Liver (tissue), 9 donors: ENCODE measurements around the gene KCTD5. TPM values are rescaled to one million over a fixed set of nuclear protein-coding genes. Genes with fewer than 3 reads are reported as not detected.

Experiments
- DNase-seq: peaks from one replicate; pipeline ENCODE4 v3.0.0-alpha.2; 2017; ENCODE audit warnings: low spot score
- H3K27ac ChIP-seq, 2 donors: one replicate each; pipeline ENCODE4 v1.7.0; 2013; ENCODE audit warnings: inconsistent platforms in 2 of 2, low read length in 2 of 2, control low read depth in 1 of 2, low read depth in 1 of 2, mild to moderate bottlenecking in 1 of 2
- H3K27me3 ChIP-seq, 4 donors: one replicate each; pipeline versions ENCODE4 v1.6.1 to v1.7.0; 2013; ENCODE audit warnings: low read length in 3 of 4, inconsistent platforms in 1 of 4, mild to moderate bottlenecking in 1 of 4, moderate library complexity in 1 of 4; ENCODE audit not compliant: control insufficient read depth in 4 of 4, insufficient read depth in 4 of 4
- H3K36me3 ChIP-seq, 4 donors: one replicate each; pipeline versions ENCODE4 v1.6.1 to v1.7.0; 2013; ENCODE audit warnings: low read length in 3 of 4, mild to moderate bottlenecking in 3 of 4, low read depth in 1 of 4, moderate library complexity in 1 of 4; ENCODE audit not compliant: control insufficient read depth in 4 of 4, insufficient read depth in 3 of 4
- H3K4me1 ChIP-seq, 4 donors: one replicate each; pipeline versions ENCODE4 v1.6.1 to v1.7.0; 2013; ENCODE audit warnings: low read length in 3 of 4, mild to moderate bottlenecking in 3 of 4, moderate library complexity in 1 of 4; ENCODE audit not compliant: control insufficient read depth in 4 of 4, insufficient read depth in 4 of 4
- H3K4me3 ChIP-seq, 3 donors: one replicate each; pipeline versions ENCODE4 v1.6.1 to v1.7.0; 2013; ENCODE audit warnings: low read length in 3 of 3, control low read depth in 1 of 3, low read depth in 1 of 3, mild to moderate bottlenecking in 1 of 3
- H3K9ac ChIP-seq, 2 donors: one replicate each; pipeline ENCODE4 v1.7.0; 2013; ENCODE audit warnings: low read length in 2 of 2, mild to moderate bottlenecking in 2 of 2, moderate library complexity in 2 of 2, control low read depth in 1 of 2, low read depth in 1 of 2
- H3K9me3 ChIP-seq, 4 donors: one replicate each; pipeline versions ENCODE4 v1.6.1 to v1.7.0; 2013; ENCODE audit warnings: low read length in 3 of 4; ENCODE audit not compliant: control insufficient read depth in 4 of 4
- ATF3 ChIP-seq: IDR thresholded peaks from 2 replicates; pipeline ENCODE4 v1.6.1; 2016; ENCODE audit warnings: antibody characterized with exemption
- CTCF ChIP-seq: fragments of 150-350 bp; IDR thresholded peaks from 2 replicates; pipeline ENCODE4 v1.5.1; 2017; ENCODE audit warnings: improper control_type of control experiment, low read depth, low read length; ENCODE audit not compliant: missing input control
- EGR1 ChIP-seq, 2 donors: IDR thresholded peaks; 2 replicates each; pipeline ENCODE4 v1.6.1; 2016 to 2018; ENCODE audit warnings: antibody characterized with exemption in 2 of 2, low read depth in 2 of 2
- FOXA1 ChIP-seq: IDR thresholded peaks from 2 replicates; pipeline ENCODE4 v1.6.1; 2016; ENCODE audit warnings: antibody characterized with exemption
- FOXA2 ChIP-seq: IDR thresholded peaks from 2 replicates; pipeline ENCODE4 v1.6.1; 2016; ENCODE audit warnings: antibody characterized with exemption
- GABPA ChIP-seq, 2 donors: IDR thresholded peaks in 1 of 2; conservative IDR thresholded peaks in 1 of 2; 2 replicates each; pipeline ENCODE4 v1.6.1; 2016; ENCODE audit warnings: antibody characterized with exemption in 2 of 2, mild to moderate bottlenecking in 1 of 2, moderate library complexity in 1 of 2
- HNF4A ChIP-seq, 2 donors: conservative IDR thresholded peaks; 2 replicates each; pipeline ENCODE4 v1.6.1; 2016; ENCODE audit warnings: antibody characterized with exemption in 2 of 2, mild to moderate bottlenecking in 2 of 2
- HNF4G ChIP-seq: IDR thresholded peaks from 2 replicates; pipeline ENCODE4 v1.6.1; 2016; ENCODE audit warnings: antibody characterized with exemption
- JUND ChIP-seq, 2 donors: IDR thresholded peaks; 2 replicates each; pipeline ENCODE4 v1.6.1; 2016; ENCODE audit warnings: antibody characterized with exemption in 2 of 2
- MAX ChIP-seq: IDR thresholded peaks from 2 replicates; pipeline ENCODE4 v1.6.1; 2016; ENCODE audit warnings: antibody characterized with exemption
- NR2F2 ChIP-seq: IDR thresholded peaks from 2 replicates; pipeline ENCODE4 v1.6.1; 2016; ENCODE audit warnings: antibody characterized with exemption
- RAD21 ChIP-seq, 2 donors: IDR thresholded peaks; 2 replicates each; pipeline ENCODE4 v1.6.1; 2016; ENCODE audit warnings: antibody characterized with exemption in 2 of 2, mild to moderate bottlenecking in 2 of 2
- REST ChIP-seq: IDR thresholded peaks from 2 replicates; pipeline ENCODE4 v1.6.1; 2016; ENCODE audit warnings: antibody characterized with exemption, mild to moderate bottlenecking
- RXRA ChIP-seq, 2 donors: IDR thresholded peaks; 2 replicates each; pipeline ENCODE4 v1.6.1; 2017 to 2018; ENCODE audit warnings: antibody characterized with exemption in 2 of 2, mild to moderate bottlenecking in 1 of 2
- SP1 ChIP-seq: IDR thresholded peaks from 2 replicates; pipeline ENCODE4 v1.6.1; 2018; ENCODE audit warnings: antibody characterized with exemption, mild to moderate bottlenecking
- TAF1 ChIP-seq: conservative IDR thresholded peaks from 2 replicates; pipeline ENCODE4 v1.6.1; 2016; ENCODE audit warnings: antibody characterized with exemption, mild to moderate bottlenecking
- YY1 ChIP-seq: IDR thresholded peaks from 2 replicates; pipeline ENCODE4 v1.6.1; 2016; ENCODE audit warnings: antibody characterized with exemption, mild to moderate bottlenecking
- WGBS: extraction: QIAGEN DNeasy Blood & Tissue Kit; methylation state at CpG from one replicate; pipeline ENCODE4 v1.1.7; 2013; 5-methylcytosine and 5-hydroxymethylcytosine counted together
- polyA plus RNA-seq, 2 donors: library from polyadenylated mRNA; stranded (reverse) in 1 of 2; unstranded in 1 of 2; fragments of 200-250 nt in 1 of 2; fragments of >200 nt in 1 of 2; fragmentation: Nextera tagmentation in 1 of 2; extraction: Ambion mirVana in 1 of 2; gene quantifications; one replicate each; pipeline versions ENCODE4 v1.2.1 to v1.2.3, GENCODE V29; 2013 to 2015
- total RNA-seq, 2 donors: library from RNA; depleted of rRNA; stranded (reverse); fragments of >200 nt; gene quantifications; one replicate each; pipeline ENCODE4 v1.2.3, GENCODE V29; 2014
- donor health status: healthy.
- donor health status: healthy.
- donor health status: healthy.
- donor health status: healthy.
- donor health status: healthy.

Gene KCTD5
- total and polyA plus RNA-seq, 4 donors = 8.3 to 14.2 (median 11.5) TPM

- no peaks in the 10 kb centered on the region for H3K36me3 ChIP-seq
- H3K4me3 ChIP-seq = no peak overlapping the region
- no peaks in the 10 kb centered on the region for H3K27me3 ChIP-seq
- no peak overlapping the region for H3K9ac ChIP-seq
- DNase-seq = no peak
- TF ChIP-seq ATF3 = no peak
- TF ChIP-seq FOXA1 = no peak
- TF ChIP-seq HNF4A (conservative IDR thresholded peaks at IDR 0.05) = peak; percentile 15 to 17
- no peak for TF ChIP-seq RAD21 (IDR thresholded peaks at IDR 0.05)
- no peak for TF ChIP-seq TAF1
- no peak for TF ChIP-seq GABPA (IDR thresholded peaks at IDR 0.05 in 1 of 2, conservative IDR thresholded peaks at IDR 0.05 in 1 of 2)
- no peak for TF ChIP-seq NR2F2
- TF ChIP-seq JUND (IDR thresholded peaks at IDR 0.05) = no peak
- peak; percentile 88 to 93 for TF ChIP-seq RXRA (IDR thresholded peaks at IDR 0.05)
- no peak for TF ChIP-seq FOXA2
- peak; percentile 48 for TF ChIP-seq SP1
- TF ChIP-seq MAX = no peak
- no peak for TF ChIP-seq HNF4G
- H3K4me1 ChIP-seq = peaks cover 13 to 21% (median 18%) of the 10 kb centered on the region in 4 donors
- WGBS = 47% methylated on average over 16 of the region's 16 CpGs
- peak overlapping the region; percentile 51 to 74 for H3K27ac ChIP-seq
- no peaks in the 10 kb centered on the region for H3K9me3 ChIP-seq
Measured at GRCh38 chr16:2719328-2720063, 37.2 kb downstream of the KCTD5 start.

- no peaks in the 10 kb centered on the region for H3K27me3 ChIP-seq
- no peak for DNase-seq
- WGBS = 89% methylated on average over 26 of the region's 26 CpGs
- H3K9me3 ChIP-seq = no peaks in the 10 kb centered on the region
- no peak within 1 kb of the TSS for H3K9ac ChIP-seq
- H3K4me3 ChIP-seq = peak within 1 kb of the TSS in 2 of 3 donors; percentile 51 to 83
- peak within 1 kb of the TSS; percentile 51 to 74 for H3K27ac ChIP-seq
- no peaks in the 10 kb centered on the region for H3K36me3 ChIP-seq
- no peak for TF ChIP-seq CTCF
- no peak for TF ChIP-seq YY1
- TF ChIP-seq FOXA2 = no peak
- no peak for TF ChIP-seq MAX
- no peak for TF ChIP-seq GABPA (IDR thresholded peaks at IDR 0.05 in 1 of 2, conservative IDR thresholded peaks at IDR 0.05 in 1 of 2)
- TF ChIP-seq SP1 = no peak
- no peak for TF ChIP-seq ATF3
- no peak for TF ChIP-seq EGR1 (IDR thresholded peaks at IDR 0.05; ENCODE audit: low read depth in 2 of 2)
- TF ChIP-seq HNF4A (conservative IDR thresholded peaks at IDR 0.05) = no peak
- TF ChIP-seq FOXA1 = no peak
- no peak for TF ChIP-seq REST
- TF ChIP-seq HNF4G = no peak
- peaks cover 13 to 21% (median 18%) of the 10 kb centered on the region in 4 donors for H3K4me1 ChIP-seq
Measured at GRCh38 chr16:2720064-2720457, 37.7 kb downstream of the KCTD5 start, which contains the start of gene PRSS27. TSS of gene PRSS27 (minus strand) at chr16:2720224. CDS start at chr16:2720160, 64 bp downstream.
